Measurements from ENCODE around the gene IL1RL2.

The IL1RL2 gene

DNA sequence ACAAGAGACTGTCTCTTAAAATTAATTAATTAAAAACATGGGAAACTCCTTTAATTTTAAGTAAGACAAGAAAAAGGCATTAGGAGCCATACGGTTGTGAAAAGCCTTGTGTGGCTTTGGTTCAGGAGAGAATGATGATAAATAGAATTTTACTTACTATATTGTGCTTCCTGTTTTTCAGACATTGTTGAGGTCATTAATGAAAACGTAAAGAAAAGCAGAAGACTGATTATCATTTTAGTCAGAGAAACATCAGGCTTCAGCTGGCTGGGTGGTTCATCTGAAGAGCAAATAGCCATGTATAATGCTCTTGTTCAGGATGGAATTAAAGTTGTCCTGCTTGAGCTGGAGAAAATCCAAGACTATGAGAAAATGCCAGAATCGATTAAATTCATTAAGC, 10.7 kb upstream of the IL1RL2 start:
- TF ChIP-seq, protein P1, sequence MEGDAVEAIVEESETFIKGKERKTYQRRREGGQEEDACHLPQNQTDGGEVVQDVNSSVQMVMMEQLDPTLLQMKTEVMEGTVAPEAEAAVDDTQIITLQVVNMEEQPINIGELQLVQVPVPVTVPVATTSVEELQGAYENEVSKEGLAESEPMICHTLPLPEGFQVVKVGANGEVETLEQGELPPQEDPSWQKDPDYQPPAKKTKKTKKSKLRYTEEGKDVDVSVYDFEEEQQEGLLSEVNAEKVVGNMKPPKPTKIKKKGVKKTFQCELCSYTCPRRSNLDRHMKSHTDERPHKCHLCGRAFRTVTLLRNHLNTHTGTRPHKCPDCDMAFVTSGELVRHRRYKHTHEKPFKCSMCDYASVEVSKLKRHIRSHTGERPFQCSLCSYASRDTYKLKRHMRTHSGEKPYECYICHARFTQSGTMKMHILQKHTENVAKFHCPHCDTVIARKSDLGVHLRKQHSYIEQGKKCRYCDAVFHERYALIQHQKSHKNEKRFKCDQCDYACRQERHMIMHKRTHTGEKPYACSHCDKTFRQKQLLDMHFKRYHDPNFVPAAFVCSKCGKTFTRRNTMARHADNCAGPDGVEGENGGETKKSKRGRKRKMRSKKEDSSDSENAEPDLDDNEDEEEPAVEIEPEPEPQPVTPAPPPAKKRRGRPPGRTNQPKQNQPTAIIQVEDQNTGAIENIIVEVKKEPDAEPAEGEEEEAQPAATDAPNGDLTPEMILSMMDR (IDR thresholded peaks at IDR 0.05; ENCODE audit: extremely low read depth, insufficient read depth, missing control alignments), result no peak
- in situ Hi-C loops (cut with MboI; ENCODE audit: low pct_unique_long_range_greater_than_20kb, low sequenced_read_pairs, unreplicated experiment), result no loop called here
- DNase-seq (ENCODE audit: low spot score), result no peak

DNA sequence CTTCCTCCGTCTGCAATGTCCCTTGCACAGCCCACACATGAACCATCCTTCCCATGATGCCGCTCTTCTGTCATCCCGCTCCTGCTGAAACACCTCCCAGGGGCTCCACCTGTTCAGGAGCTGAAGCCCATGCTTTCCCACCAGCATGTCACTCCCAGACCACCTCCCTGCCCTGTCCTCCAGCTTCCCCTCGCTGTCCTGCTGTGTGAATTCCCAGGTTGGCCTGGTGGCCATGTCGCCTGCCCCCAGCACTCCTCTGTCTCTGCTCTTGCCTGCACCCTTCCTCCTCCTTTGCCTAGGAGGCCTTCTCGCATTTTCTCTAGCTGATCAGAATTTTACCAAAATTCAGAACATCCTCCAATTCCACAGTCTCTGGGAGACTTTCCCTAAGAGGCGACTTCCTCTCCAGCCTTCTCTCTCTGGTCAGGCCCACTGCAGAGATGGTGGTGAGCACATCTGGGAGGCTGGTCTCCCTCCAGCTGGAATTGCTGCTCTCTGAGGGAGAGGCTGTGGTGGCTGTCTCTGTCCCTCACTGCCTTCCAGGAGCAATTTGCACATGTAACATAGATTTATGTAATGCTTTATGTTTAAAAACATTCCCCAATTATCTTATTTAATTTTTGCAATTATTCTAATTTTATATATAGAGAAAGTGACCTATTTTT, 8.9 kb upstream of the IL1RL2 start:
- in situ Hi-C loops (cut with MboI; ENCODE audit: low pct_unique_long_range_greater_than_20kb, low sequenced_read_pairs, unreplicated experiment), result no loop called here
- TF ChIP-seq, protein P1 (IDR thresholded peaks at IDR 0.05; ENCODE audit: extremely low read depth, insufficient read depth, missing control alignments), result no peak
- DNase-seq (ENCODE audit: low spot score), result no peak

DNA sequence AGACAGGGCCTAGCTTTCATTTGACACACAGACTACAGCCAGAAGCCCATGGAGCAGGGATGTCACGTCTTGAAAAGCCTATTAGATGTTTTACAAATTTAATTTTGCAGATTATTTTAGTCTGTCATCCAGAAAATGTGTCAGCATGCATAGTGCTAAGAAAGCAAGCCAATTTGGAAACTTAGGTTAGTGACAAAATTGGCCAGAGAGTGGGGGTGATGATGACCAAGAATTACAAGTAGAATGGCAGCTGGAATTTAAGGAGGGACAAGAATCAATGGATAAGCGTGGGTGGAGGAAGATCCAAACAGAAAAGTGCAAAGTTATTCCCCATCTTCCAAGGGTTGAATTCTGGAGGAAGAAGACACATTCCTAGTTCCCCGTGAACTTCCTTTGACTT, 7.8 kb upstream of the IL1RL2 start:
- TF ChIP-seq, protein P1 (IDR thresholded peaks at IDR 0.05; ENCODE audit: extremely low read depth, insufficient read depth, missing control alignments), result no peak
- in situ Hi-C loops (cut with MboI; ENCODE audit: low pct_unique_long_range_greater_than_20kb, low sequenced_read_pairs, unreplicated experiment), result no loop called here
- DNase-seq (ENCODE audit: low spot score), result no peak

DNA sequence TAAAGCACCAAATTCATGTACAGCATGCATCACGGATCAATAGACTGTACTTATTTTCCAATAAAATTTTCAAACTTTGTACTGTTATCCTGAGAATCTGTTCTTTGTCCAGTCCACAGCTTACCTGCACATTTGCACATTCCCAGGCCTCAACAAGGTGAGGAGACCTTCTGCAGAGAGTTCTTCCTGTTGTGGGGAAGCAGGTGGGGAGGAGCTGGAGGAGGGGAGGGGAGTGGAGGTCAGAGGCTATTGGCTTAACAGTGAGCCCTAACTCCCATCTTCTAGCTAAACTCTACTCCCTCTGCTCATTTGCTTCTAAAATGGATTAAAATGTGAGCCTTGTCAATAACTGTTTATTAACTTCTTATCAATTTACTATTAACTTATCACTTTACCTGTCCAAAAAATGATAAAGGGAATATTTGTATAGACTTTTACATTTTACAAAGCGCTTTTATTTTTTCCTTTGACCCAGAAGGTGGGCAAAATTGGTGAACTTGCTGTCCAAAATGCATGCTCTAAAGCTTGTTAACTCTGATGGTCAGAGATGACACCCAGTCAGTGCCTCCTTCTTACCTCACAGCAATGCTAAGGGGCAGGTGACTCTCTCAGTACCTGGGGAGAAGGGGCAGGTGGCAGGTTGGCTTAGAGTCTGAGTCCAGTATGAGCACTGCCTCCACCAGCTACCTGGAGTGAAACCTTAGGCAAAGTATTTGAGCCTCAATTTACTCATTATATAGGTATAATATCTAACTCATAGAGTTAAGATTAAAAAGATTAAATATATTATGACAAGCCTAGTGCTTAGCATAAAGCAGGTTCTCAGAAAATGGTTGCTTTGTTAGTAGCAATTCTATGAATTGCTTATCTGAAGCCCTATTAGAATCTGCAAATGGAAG, 6.8 kb upstream of the IL1RL2 start:
- DNase-seq (ENCODE audit: low spot score), result no peak
- TF ChIP-seq, protein P1 (IDR thresholded peaks at IDR 0.05; ENCODE audit: extremely low read depth, insufficient read depth, missing control alignments), result no peak
- in situ Hi-C loops (cut with MboI; ENCODE audit: low pct_unique_long_range_greater_than_20kb, low sequenced_read_pairs, unreplicated experiment), result no loop called here

DNA sequence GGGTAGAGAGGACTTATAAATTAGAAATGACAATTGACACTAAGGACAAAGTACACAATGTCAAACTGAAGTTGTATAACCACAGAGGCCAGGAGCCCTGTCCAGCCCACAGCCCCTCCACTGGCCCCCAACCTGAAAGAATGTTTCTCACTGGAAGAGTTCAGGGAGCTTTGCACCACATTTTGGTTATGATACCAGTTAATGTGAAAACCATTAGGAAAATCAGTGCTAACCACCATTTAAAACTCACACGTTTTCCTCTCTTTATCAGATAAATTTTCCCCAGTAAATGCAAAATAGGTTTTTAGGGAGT, 6.2 kb upstream of the IL1RL2 start:
- no peak for DNase-seq (ENCODE audit: low spot score)
- TF ChIP-seq, protein P1 (IDR thresholded peaks at IDR 0.05; ENCODE audit: extremely low read depth, insufficient read depth, missing control alignments), result no peak
- in situ Hi-C loops (cut with MboI; ENCODE audit: low pct_unique_long_range_greater_than_20kb, low sequenced_read_pairs, unreplicated experiment), result no loop called here

DNA sequence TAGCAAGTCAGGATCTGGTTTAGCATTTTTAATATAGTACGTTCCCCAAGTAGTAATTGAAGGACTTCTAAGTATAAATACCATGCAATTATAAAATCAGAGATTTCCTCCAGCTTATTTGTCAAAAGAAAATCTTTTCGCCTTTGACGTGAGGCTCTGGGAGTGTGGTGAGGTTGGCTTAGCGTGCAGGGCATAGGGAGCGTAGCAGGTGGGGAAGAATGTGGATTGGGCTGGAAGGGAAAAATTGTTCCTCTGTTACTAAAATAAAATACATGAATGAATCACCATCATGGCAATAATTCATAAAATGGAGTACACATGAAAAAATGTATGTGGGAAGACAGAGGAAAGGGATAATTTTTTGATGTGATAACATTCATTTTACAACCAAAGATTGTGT, 5.4 kb upstream of the IL1RL2 start:
- in situ Hi-C loops (cut with MboI; ENCODE audit: low pct_unique_long_range_greater_than_20kb, low sequenced_read_pairs, unreplicated experiment), result no loop called here
- no peak for DNase-seq (ENCODE audit: low spot score)
- TF ChIP-seq, protein P1 (IDR thresholded peaks at IDR 0.05; ENCODE audit: extremely low read depth, insufficient read depth, missing control alignments), result no peak
